Inferior parietal cortex (tissue), 1 donor: ENCODE measurements around the gene PRTFDC1.
"Not testable (repeated sequence)": the region's sequence is repeated elsewhere in the genome, so short reads cannot be mapped to it uniquely, and the experiment has no call there.

Experiments
- DNase-seq: peaks from one replicate; pipeline ENCODE4 v3.0.0-alpha.2; 2016; ENCODE audit errors: extremely low spot score

PRTFDC1 gene

DNA sequence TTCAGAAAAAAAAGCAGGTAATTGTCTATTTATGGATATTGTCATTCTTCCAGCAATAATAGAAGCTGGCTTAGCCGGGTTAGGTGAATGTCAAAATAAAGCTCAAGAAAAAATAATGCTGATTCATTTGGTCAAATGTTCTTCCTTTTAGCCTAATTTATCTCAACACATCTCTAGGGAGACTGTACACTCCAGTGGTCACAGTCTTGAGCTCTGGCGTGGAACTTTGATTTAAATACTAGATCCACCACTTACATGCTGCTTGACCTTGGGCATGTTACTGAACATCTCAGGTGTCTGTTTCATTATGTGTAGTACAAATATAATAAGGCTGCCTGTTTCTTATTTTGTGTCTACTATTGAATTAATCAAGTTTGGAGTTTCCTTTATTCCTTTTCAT lies 22.0 kb downstream of the PRTFDC1 start:
- DNase-seq = no peak

DNA sequence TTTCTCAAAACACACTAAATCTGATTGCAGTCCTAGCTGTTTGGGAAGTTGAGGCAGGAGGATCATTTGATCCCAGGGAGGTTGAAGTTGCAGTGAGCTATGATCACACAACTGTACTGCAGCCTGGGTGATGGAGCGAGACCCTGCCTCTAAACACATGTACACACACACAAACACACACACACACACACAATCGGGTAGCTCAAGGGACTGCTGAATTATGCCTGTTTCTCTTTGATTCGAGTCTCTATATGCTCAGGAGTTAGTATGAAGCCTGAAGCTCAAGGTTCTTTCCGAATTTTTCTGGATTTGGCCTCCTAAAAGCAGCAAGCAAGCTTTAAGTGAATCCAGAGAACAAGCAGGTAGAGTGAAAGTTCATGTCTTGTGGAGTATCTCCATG lies 22.5 kb downstream of the PRTFDC1 start:
- DNase-seq = no peak

DNA sequence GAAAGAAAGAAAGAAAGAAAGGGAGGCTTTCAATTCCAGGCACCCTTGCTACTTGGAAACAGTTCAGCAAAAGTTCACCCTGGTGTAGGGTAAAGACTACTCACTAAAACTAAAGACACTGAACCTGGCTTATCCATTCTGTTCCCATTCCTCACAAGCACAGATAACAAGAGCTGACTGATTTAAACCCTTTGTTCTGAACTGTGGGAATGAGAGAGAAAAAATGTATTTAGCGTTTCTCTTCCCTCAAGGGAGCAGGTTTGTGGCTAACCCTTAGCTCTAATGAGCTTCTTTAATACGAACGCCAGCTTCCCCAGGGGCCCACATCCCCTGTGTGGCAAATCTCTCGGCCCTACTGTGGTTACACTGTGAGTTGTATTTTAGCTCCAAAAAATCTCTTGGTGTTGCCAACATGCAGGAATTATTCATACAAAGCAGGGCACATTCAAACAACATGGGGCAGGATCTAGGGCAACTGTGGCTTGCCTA lies 23.3 kb downstream of the PRTFDC1 start:
- no peak for DNase-seq

GRCh38 chr10:24928163-24928562 lies 24.2 kb downstream of the PRTFDC1 start:
- no peak for DNase-seq

DNA sequence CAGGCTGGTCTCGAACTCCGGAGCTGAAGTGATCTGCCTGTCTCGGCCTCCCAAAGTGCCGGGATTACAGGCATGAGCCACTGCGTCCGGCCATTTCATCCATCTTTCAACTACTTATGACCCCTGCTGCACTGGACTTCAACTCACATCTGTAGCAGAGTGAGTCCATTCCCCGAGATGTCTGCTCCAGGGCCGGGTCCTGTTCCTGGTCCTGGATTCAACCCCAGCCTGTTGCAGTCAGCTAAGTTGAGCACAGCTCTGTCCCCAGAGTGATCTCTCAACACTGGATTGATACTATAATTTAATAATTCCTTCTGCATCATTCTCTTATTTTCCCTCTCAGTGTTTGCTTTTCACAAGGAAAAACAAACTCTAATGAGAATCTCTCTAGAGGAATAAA lies 25.8 kb downstream of the PRTFDC1 start:
- DNase-seq = no peak

DNA sequence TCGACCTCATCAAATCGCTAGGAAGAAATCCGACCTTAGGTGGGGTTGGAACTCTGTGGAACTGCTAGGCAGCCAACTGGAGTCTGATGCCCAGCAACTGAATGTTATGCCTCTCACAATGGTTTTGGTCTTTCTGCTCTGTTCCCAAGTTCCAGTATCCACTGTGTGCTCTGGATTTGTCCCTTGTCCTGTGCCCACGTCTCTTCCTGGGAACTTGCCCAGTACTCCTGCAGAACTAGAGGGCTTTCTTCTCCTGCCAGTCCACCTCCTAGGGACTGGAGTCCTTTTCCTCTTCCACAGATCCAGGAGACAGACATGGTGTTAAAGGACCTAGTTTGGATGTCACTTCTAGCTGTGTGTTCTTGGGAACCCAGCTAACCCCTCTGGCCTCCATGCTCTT lies 26.6 kb downstream of the PRTFDC1 start:
- DNase-seq = no peak

DNA sequence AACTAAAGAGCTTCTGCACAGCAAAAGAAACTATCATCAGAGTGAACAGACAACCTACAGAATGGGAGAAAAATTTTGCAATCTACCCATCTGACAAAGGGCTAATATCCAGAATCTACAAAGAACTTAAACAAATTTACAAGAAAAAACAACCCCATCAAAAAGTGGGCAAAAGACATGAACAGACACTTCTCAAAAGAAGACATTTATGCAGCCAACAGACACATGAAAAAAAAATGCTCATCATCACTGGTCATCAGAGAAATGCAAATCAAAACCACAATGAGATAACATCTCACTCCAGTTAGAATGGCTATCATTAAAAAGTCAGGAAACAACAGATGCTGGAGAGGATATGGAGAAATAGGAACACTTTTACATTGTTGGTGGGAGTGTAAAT lies 27.9 kb downstream of the PRTFDC1 start:
- DNase-seq = not testable (repeated sequence)

DNA sequence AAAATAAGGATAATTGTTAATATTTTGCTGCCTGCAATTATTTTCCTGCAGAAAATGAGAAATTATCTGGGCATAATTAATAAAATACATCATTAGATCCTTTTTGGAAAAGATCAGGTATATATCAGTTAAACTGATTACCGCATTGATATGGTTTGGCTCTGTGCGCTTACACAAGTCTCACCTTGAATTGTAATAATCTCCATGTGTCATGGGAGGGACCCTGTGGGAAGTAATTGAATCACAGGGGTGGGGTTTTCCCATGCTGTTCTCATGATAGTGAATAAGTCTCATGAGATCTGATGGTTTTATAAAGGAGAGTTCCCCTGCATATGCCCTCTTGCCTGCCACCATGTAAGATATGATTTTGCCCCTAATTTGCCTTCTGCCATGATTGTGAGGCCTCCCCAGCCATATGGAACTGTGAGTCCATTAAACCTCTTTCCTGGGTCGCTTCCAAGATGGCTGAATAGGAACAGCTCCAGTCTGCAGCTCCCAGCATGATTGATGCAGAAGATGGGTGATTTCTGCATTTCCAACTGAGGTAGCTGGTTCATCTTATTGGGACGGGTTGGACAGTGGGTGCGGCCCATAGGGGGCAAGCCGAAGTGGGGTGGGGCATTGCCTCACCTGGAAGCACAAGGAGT lies 30.1 kb downstream of the PRTFDC1 start:
- DNase-seq = not testable (repeated sequence)

GRCh38 chr10:24920907-24921881 lies 31.2 kb downstream of the PRTFDC1 start:
- DNase-seq = peak; percentile 82

GRCh38 chr10:24920192-24920591 lies 32.2 kb downstream of the PRTFDC1 start:
- DNase-seq = not testable (repeated sequence)

- DNase-seq = not testable (repeated sequence)
Measured at GRCh38 chr10:24919629-24920028, 32.8 kb downstream of the PRTFDC1 start.

GRCh38 chr10:24917979-24918378 lies 34.4 kb downstream of the PRTFDC1 start:
- no peak for DNase-seq

- no peak for DNase-seq
Measured at GRCh38 chr10:24917493-24917892, 34.9 kb downstream of the PRTFDC1 start.

- DNase-seq = no peak
Measured at GRCh38 chr10:24916365-24916764, 36.0 kb downstream of the PRTFDC1 start.

DNA sequence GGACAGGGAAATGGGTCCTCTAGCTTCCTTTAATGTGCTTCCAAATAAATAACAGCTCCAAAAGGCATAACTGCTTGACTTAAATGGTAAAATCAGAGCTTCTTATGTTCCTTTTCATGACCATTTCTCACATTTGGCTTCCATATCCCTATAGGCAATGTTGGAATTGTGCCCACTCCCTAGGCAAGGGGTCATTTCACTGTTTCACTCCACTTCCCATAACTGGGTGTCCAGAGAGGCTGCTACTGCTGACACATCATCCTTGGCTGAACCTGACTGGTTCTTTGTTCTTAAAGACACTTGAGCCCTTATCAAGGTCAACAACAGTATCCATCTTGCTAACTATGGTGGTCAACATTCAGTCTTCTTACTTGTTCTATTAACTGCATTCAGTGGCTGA lies 37.1 kb downstream of the PRTFDC1 start:
- DNase-seq = no peak

DNA sequence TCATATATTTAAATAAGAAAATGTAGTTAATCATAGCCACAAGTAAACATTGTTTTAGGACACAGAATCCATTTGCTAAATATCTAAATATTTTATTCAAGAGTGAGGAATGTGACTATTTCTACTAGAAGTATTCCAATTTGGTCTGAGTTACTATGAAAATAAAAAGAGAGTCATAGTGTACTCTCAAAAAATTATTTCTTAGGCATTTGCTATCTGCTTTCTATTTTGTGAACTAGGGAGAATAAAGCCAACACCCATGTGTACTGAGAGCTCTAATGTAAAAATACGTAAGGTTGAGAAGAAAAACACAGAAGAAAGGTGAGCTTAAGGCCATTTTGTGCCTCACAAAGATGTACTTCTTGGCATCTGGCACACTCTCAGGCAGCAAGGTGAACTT lies 38.3 kb downstream of the PRTFDC1 start:
- no peak for DNase-seq

DNA sequence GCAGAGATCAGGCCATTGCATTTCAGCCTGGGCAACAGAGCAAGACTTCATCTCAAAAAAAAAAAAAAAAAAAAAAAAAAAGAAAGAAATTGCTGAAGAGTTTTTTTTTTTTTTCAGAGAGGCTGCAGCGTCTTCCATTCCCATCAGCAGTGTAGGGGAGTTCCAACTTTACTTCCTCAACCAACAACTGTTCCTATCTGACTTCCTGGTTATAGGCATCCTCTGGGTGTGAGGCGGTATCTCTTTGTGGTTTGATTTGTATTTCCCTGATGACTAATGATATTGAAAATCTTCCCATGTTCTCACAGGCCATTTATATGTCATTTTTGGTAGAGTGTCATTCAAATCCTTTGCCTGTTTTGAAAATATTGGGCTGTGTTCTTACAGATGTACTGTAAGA lies 40.2 kb downstream of the PRTFDC1 start:
- no peak for DNase-seq

DNA sequence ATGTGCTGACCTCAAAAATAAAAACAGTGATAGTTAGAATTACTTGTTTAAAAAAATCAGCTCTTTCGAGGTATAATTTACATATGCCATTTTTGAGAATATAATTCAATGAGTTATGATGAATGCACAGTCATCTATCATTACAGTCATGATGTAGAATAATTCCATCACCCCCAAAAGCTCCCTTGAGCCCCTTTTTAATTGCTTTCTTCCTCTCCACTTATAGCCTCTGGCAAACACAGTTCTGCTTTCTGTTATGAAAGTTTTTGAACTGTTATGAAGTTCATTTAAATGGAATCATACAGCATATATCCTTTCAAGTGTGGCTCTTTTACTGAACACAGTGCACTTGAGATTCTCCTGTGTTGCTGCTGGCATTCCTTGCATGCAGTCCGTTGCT lies 41.4 kb downstream of the PRTFDC1 start:
- DNase-seq = no peak

DNA sequence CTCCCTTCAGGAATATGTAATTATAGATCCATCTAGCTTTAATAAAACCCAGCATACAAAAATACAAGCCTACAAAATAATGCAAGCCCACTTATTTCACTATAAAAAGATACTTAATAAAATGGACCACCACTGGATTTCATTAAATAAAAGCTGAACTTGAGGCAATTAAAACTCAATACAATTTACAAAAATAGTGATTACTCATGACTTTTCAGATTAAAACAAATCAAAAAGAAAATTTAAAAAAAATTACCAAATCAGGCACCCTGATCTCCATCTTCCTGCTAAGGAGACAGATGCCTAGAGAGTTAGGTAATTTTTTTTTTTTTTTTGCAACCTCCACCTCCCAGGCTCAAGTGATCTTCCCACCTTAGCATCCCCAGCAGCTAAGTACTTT lies 41.8 kb downstream of the PRTFDC1 start:
- no peak for DNase-seq

DNA sequence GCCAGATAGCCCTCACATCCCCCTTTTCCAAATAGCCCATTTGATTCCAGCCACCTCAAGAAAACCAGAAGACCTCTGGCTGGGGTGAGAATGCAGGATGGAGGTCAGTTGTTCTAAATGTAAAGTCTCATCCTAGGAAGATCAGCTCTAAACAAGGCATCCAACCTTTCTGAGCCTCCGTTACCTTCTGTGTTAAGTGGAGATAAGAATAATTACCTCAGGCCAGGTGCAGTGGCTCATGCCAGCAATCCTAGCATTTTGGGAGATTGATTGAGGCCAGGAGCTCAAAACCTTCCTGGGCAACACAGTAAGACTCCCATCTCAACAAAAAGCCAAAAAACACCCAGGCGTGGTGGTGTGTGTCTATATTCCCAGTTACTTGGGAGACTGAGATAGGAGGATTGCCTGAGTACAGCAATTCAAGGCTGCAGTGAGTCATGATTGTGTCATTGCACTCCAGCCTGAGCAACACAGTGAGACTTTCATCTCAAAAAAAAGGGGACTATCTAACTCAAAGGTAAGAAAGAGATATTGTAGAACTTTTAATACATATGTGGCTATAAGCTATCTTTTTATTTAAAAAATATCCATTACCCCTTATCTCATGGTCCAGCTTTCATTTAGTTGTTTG lies 43.5 kb downstream of the PRTFDC1 start:
- DNase-seq = no peak

GRCh38 chr10:24907956-24908355 lies 44.5 kb downstream of the PRTFDC1 start:
- no peak for DNase-seq

DNA sequence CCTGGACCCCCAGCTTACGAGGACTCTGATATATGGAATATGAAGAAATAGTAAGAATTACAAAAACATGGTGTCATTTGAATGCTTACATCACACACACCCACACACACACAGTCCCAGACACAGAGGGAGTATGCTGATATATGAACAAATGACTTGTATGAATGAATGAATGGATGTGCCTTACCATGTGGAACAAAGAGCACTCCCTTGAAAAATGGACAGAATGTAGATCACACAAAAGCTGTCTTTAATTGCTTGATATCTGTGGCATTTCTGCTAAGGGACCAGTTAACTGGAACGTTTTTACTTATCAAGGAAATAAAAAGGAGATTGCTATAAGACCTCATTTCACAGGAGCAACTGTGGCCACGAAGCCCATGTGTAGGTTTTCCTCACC lies 46.0 kb downstream of the PRTFDC1 start:
- no peak for DNase-seq
